HG03175 (cell line): ENCODE results near the gene GJA3.
"Not testable (repeated sequence)": the region's sequence is repeated elsewhere in the genome, so short reads cannot be mapped to it uniquely, and the experiment has no call there.

Experiments used
- ATAC-seq: cut with Tn5 transposase; IDR thresholded peaks from one replicate; pipeline ENCODE4 v1.9.1; 2021; ENCODE audit warnings: mild to moderate bottlenecking, moderate library complexity; ENCODE audit not compliant: unreplicated experiment

The GJA3 gene

DNA sequence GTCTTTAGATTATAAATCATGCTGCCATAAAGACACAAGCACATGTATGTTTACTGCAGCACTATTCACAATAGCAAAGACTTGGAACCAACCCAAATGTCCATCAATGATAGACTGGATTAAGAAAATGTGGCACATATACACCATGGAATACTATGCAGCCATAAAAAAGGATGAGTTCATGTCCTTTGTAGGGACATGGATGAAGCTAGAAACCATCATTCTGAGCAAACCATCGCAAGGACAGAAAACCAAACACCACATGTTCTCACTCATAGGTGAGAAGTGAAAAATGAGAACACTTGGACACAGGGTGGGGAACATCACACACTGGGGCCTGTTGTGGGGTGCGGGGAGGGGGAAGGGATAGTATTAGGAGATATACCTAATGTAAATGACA lies 7.6 kb downstream of the GJA3 start:
- ATAC-seq: not testable (repeated sequence)

DNA sequence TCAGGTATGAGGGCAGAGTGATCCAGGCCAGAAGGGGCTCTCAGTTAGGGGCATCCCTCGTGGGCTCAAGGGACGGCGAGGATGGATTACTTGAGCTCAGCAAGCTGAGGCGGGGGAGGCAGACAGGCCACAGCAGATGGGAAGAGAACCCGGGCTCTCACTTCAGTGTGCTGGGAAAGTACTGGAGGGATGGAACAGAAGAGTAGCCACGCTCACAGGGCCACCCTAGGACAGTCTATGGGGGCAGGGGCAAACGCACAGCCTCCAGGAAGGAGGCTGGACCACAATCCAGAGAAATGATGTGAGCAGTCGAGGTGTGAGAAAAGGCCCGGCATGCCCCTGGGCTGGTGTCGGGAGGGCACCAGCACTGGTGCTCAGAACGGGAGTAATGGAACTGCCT lies 9.2 kb downstream of the GJA3 start:
- no peak for ATAC-seq

DNA sequence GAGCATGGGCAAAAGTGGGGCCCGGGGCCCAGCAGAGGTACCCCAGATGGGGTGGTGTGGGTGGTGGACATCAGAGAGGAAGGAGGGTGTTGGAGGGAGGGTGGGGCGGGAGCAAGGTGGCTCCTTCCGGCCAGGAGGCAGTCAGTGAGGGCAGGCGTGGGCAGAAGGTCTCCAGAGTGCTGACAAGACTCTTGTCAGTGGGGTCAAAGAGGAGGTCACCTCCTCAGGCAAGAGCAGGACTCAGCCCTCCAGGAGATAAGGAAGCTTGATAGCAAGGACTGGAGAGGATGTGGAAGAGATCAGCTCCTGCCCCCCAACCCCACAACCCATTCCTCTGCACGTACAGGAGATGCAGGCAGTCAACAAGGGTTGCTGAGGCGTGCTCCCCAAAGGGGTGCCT lies 9.8 kb downstream of the GJA3 start:
- ATAC-seq: no peak

DNA sequence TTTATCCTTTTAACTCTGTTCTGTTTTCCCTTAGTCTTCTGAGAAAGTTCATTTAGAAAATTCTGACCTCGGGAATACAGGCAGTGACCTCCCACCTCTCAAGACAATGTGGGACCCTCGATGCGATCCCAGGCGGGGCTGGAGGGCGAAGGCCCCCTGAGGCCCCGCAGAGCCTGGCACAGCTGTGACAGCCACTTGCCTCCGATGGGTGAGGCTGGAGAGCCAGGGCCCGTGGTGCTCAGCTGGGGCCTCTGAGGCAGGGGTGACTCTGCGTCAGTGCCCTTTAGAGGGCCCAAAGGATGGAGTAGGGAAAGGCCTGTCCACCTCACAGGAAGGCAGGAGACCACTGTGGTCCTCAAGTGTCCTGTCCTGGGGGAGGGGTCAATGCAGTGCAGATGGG lies 10.3 kb downstream of the GJA3 start:
- ATAC-seq: no peak

DNA sequence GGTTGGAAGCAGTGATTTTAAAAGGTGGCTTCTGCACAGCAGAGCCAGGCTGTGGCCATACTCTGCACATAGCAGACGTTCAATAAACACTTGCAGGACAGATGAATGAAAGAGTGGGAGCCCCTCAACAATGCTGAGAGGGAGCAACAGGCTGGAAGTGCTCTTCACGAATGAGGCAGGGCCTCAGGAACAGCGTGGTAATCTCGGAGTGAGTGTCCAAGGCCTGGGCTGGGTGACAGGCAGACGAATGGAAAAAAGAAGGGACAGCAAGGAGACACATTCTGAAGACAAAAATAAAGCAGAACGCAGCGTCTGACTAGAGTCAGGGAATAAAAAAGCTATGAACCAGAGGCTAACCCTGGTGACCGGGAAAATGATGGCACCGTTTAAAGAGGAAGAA lies 11.1 kb downstream of the GJA3 start:
- no peak for ATAC-seq

DNA sequence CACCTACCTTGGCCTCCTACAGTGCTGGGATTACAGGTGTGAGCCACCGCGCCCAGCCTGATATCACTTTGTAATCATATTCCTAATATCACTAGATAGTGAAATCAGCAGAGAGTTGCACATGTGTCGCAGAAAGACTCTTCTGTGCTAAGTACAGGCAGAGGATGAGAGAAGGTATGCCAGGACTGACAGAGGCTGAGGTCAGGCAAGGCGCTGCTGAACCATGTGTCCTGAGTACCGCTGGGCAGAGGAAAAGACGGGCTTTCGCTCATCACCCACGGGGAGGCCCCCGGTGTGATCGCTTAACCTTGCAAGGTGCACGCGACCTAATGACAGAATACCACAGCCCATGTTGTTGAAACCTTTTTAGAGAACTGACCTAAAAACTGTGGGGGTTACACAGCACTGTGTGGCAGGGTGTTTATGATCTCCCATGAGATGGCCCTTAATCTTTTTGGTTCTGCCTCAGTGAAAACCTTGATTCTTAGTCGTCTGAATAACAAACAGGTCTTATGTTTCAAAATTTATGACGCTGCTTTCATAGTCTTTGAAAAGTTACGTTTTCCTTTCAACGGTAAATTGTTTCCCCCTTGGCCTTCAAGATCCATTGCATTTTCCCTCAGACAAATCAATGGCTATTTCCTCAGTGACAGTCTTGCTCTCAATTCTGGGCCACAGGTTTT lies 12.2 kb downstream of the GJA3 start:
- ATAC-seq: no peak

DNA sequence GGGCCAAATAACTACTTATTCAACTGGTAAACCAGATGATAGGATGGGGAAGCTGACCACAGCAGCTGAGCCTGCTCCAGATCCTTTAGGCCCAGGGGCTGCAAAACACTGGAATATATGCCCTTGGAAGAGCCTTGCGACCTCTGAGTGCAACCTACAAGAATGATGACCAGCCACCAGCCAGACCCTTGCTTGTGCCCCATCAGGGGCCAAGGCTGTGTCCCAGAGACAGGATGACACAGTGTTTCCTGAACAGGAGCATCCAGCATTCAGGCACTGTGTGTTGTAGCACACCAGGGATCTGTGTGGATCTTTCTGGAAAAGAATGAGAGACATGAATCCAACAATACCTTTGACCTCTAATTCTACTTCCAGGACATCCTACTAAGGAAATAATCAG lies 14.5 kb downstream of the GJA3 start:
- no peak for ATAC-seq

DNA sequence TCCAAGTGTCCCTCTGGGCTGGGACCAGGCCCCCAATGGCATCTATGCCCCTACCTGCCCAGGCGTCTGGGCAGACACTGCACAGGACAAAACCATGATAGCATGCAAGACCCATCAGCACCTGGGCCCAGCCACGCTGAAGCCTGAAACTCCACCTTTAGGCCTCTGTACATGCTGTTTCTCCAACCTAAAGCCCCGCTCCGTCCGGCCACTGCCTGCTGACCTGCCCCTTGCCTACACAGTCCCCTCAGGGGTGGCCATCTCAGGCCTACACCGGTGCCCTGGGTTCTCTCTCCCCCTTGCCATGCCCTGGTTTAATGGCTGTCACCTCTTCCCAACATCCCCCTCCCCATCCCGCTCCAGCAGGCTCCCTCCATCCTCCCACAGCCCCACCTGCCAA lies 15.3 kb downstream of the GJA3 start:
- ATAC-seq: no peak

DNA sequence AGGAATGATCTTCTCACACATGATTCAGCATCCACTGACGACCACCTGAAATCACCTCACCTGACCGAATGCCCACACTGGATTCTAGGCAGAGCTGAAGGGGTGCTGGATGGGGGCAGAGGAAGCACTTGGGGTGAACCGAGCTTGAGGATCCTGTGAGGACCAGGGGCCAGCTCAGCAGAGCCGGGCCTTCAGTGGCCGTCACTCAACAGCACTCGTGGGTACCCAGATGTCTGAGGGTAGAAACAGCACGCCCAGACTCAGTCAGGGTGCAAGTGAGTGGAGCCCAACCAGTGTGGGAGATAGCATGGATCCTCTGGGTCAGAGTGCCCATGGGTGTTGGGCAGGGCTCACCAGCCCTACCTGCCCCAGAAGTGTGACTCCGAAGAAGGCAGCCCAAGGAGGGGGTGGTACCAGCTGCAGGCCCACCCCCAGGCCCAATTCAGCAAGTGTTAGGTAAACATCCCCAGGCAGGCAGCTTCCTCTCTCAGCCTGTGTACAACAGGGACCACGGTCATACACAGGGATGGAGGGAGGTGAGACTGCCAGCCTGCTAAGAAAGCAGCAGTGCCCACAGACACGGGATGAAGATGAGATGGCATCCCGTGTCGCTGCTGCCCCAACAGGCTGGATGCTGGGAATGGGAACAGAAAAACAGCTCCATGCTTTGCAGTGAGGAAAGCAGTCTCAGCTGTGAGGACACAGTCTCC lies 16.6 kb downstream of the GJA3 start:
- no peak for ATAC-seq

DNA sequence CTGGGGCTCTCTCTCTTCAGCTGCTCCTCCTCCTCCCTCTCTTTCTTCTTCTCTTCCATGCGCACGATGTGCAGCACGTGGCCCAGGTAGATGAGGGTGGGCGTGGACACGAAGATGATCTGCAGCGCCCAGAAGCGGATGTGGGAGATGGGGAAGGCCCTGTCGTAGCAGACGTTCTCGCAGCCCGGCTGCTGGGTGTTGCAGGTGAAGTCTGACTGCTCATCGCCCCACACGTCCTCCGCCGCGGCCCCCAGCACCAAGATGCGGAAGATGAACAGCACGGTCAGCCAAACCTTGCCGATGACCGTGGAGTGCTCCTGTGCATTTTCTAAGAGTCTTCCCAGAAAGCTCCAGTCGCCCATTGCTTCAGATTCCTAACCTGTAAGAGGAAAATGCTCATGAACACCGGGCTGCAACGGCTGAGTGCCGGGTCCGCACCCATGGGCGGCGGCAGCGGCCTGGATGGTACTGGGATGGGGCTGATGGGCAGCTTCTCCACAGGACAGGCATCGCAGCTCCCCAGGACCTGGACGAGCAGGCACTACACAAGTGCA lies 17.8 kb downstream of the GJA3 start:
- no peak for ATAC-seq

DNA sequence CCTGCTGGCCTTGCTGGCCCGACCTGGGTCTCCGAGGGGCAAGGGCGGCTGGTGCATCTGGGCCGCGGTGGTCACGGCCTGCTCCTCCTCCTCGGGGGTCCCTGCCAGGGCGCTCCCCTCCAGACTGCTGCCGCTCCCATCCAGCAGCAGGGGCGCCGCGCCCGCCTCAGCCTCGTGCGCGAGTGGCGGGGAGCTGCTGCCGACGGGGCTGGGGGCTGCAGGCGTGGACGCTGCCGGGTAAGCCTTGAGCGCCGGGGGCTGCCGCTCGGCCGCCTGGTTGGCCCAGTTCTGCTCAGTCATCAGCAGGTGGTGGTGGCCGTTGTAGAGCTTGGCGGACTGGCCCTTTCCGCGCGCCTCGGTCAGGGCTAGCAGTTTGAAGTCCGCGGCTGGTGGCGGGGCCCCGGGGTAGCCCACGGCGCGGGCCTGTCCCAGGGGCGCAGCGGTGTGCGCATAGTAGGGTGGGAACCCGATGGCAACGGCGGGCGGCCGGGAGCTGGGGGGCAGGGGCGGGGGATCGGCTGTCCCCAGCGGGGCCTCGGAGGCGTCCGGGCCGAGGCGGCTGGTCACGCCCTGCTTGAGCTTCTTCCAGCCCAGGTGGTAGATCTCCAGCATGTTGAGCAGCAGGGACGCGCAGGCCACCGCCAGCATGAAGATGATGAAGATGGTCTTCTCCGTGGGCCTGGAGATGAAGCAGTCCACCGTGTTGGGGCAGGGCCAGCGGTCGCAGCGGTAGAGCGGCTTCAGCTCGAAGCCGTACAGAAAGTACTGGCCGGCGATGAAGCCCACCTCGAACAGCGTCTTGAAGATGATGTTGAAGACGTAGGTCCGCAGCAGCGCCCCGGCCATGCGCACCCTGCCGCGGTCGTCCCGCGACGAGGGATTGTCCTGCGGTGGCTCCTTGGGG lies 18.6 kb downstream of the GJA3 start:
- no peak for ATAC-seq

DNA sequence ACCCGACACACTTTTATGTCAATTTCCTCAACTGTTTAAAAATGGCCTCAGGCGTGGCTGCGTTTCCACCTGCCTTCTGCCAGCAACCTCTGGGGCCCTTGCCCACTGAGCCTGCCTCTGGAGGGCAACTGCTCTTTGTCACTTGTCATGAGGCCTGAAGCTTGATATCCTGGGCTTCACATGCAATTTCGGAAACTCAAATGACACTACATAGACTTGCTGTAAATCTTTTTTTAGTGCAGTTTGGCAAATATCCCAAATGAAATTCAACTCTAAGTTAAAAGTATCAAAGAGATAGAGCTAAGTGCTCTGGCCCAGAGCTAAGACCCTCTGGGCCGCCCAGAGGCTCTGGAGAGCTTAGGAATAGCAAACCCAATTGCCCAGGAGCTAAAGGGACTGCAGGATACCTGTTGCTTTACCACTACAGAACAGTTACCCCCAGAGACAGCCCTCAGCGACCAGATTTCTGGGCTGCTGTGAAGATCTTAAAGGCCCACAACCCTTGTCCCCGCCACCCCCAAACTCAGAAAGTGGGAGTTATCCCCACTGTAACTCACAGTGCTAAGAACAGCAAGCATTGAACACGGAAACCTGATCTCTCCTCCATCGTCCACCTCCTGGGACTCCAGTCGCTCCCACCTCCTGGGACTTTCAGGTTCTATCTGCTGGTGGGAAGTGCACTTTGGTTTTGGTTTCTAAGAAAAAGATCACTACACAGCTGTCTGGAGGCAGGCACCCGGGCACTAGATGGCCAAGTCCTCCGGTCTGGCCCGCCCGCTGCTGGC lies 19.4 kb downstream of the GJA3 start:
- no peak for ATAC-seq

DNA sequence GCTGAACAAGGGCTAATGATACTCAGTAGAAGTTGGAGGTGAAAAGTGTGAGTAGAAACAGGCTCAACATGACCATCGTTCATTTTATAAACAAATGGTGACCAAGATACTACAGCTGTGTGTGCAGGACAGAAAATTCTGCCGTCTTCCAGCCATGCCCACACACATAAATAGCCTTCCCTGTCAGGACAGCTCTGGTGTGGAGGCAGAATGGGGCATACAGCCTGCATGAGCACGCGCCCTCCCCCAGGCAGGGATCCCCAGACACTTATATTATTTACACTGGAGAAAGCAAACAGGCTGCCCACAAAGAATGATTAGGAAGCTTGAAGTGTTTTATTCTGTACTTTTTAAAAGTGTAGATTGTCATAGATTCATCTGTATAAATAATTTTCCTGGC lies 20.4 kb downstream of the GJA3 start:
- no peak for ATAC-seq

DNA sequence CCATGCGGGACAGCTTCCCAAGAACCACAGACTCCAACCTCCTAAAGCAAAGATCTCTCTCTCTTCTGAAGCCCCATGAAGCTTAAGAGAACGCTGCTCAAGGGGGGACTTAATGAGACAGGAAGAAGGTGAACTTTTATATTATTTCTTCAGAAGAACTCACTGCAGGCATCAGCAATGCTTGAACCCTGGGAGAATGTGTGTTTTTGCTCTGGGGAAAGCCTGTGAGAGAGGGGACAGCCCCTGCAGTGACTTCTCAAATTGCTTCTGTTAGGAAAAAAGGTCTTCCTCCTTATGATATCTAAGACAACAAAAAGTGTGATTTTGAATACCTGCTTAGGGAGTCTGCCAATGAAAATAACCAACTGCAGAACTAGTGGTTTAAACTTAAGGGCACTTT lies 23.0 kb downstream of the GJA3 start:
- no peak for ATAC-seq

DNA sequence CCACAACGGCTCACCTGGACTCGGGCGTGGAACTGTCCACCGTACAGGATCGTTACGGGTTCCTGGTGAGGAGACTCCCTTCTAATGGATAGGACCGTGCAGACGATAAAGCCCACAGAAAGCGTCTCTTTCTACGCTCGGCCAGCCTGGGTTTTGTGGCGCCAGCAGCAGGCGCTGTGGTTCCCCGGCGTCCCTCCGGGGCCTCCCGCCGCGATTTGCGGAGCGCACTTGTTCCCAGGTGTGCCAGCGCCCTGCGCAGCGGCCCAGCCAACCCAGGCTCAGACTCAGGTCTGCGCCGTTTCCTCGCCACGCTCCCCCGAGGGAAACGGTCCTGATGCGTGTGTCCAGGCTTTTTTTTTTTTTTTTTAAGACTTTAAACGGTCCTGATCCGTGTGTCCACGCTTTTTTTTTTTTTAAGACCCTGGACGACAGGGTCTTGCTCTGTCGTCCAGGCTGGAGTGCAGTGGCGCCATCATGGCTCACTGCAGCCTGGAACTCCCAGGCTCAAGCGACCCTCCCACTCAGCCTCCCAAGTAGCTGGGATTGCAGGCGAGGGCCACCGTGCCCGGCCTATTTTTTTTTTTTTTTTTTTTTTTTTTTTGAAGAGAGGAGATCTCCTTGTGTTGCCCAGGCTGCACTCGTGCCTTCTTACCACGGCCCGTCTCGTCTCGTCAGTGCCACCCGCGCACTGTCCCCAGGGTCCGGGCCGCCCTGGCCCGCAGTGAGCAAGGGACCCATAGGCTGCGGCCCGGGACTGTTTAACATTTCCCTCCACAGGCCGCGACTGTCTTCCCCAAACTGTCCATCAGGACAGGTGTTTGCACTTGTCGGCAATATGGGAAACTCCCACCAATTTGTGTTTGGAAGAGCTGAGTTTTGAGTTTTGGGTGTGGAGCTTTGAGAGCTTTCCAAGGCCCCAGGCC lies 23.8 kb downstream of the GJA3 start:
- ATAC-seq: no peak

DNA sequence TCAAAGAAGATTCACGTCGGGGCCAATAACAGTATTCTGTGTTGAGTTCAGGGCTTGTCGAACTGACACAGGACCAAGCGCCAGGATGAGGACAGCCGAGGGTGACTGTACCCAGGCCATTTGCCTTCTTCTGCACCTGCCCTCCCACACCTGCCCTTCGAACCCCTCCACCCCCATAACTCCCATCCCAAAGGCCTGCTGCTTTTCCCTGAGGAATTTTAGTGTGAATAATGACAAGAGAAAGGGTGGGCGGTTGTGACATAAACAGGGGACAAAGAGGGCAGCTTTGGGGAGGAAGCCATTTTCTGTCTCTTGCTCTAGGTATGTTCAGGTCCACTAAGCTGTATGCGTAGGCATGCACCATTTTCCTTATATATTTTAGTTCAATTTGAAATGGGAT lies 26.1 kb downstream of the GJA3 start:
- no peak for ATAC-seq

DNA sequence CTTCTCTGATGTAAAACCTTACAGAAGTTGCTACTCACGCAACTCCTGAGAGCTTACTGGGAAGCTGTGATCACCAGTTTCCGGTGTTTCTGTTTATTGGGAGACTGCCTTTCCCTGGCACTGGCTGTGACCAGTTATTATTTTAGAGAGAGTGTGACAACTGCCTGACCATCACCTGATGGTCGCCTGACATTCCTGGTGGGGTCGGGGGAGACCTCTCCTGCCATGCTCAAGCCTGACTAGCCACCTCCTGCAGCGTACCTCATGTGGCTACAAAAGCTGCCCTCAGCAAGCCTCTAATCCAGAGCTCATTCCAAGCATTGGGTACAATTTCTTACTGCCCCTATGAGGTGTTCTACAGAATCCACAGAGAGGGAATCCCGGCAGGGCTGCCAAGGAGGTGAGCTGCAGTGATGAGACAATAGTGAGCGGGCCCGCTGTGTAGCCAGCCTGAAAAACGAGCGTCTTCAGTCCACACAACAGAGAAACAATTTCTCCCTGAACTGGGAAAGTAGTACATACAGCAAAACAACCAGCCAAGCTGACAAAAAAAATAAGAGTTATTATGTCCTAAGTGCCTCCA lies 28.7 kb downstream of the GJA3 start:
- ATAC-seq: no peak

DNA sequence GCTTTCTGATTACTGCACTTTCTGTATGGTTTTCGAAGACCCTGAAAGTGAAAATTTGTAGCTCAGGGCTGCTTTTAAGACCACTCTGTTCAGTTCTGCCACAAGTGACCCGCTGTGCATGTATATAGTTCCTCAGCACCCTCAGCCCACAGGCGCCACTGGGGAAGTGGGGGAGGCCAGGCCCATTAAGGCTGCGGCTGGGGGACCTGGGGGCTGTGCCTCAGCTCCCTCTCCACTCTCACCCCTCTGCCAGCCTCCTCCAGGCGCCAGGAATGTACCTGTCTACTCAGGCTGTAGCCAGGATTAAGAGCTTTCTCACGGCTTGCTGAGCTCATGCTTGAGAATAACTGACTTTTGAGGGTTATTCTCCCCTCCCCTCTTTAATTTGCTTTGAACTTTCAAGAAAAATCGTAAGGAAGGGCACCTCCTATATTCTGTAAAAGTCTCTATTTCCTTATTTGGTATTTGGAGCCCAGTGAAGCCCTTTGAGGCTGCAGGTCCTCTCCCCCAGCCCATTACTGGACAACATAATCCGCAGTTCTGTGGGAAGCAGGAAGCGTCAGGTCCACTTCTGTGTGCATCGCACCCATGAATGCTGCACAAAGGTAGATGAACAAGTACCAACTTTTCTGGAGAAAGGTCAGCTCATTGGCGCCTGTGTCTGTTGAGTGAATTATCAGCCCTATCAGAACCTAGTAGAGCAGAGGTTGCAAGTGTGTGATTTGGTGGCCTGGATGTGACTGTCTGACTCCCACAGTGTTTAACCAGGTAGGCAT lies 29.6 kb downstream of the GJA3 start:
- no peak for ATAC-seq

DNA sequence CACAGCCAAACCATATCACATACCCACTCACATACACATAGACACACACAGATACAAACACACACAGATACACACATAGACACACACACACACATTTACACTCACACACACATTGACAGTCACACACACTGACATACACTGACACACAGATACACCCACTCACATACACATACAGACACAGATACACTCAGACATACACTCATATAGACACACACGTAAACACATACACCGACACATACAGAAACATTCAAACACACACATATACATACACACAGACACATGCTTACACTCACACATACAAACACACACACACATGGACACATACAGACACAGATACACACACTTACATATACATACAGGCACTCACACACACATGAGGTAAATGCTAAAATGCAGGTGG lies 30.2 kb downstream of the GJA3 start:
- ATAC-seq: no peak
